H1 (cell line): ENCODE measurements around the gene WDR5. TPM values are rescaled to one million over a fixed set of nuclear protein-coding genes. Genes with fewer than 3 reads are reported as not detected.

Experiments
- CTCF ChIA-PET: fragments of 300-600 bp; sonication (Branson Sonifier 250); formaldehyde crosslinking; loops from one replicate; lab custom pipeline; 2021; ENCODE audit not compliant: partially characterized antibody; lab: Charles Lee
- POLR2A ChIA-PET: fragments of 300-600 bp; sonication (Branson Sonifier 250); formaldehyde crosslinking; loops from one replicate; lab custom pipeline; 2021; ENCODE audit warnings: inconsistent platforms; ENCODE audit not compliant: partially characterized antibody; lab: Charles Lee
- DNase-seq, 2 experiments: peaks; one replicate each; pipeline versions ENCODE4 v3.0.0 to v3.0.0-alpha.2; 2010 to 2022; ENCODE audit warnings: low spot score in 2 of 2, low read depth in 1 of 2, mixed read lengths in 1 of 2
- FAIRE-seq: peaks from 2 replicates; lab custom pipeline; 2011; peaks lifted over from hg19 to GRCh38; lab: Jason Lieb, UNC
- H2AFZ ChIP-seq: 2 replicates; pipeline ENCODE4 v1.8.1; 2012; ENCODE audit warnings: low read length, inconsistent platforms
- H2AK5ac ChIP-seq: 2 replicates; pipeline ENCODE4 v1.6.1; 2013; ENCODE audit warnings: low read depth, low read length
- H2BK120ac ChIP-seq: replicated peaks from 2 replicates; pipeline ENCODE3; 2013; ENCODE audit warnings: low read depth, low read length, inconsistent platforms
- H2BK12ac ChIP-seq: 2 replicates; pipeline ENCODE4 v1.6.1; 2013; ENCODE audit warnings: low read depth, low read length
- H2BK15ac ChIP-seq: 2 replicates; pipeline ENCODE4 v1.6.1; 2013; ENCODE audit warnings: low read length
- H2BK20ac ChIP-seq: 2 replicates; pipeline ENCODE4 v1.6.1; 2013; ENCODE audit warnings: low read length
- H2BK5ac ChIP-seq: 2 replicates; pipeline ENCODE4 v1.6.1; 2013; ENCODE audit warnings: low read depth, low read length
- H3K14ac ChIP-seq: 2 replicates; pipeline ENCODE4 v1.6.1; 2013; ENCODE audit warnings: inconsistent platforms; ENCODE audit not compliant: insufficient read length
- H3K18ac ChIP-seq: 2 replicates; pipeline ENCODE4 v1.6.1; 2013; ENCODE audit warnings: low read length; ENCODE audit errors: extremely low read depth
- H3K23ac ChIP-seq: 2 replicates; pipeline ENCODE4 v1.6.1; 2013; ENCODE audit warnings: inconsistent platforms; ENCODE audit not compliant: insufficient read length
- H3K23me2 ChIP-seq: 2 replicates; pipeline ENCODE4 v1.6.1; 2013; ENCODE audit warnings: low read depth, low read length
- H3K27ac ChIP-seq: 2 replicates; pipeline ENCODE4 v1.6.1; 2011; ENCODE audit warnings: low read depth, low read length, inconsistent platforms
- H3K27me3 ChIP-seq, 4 experiments: replicated peaks in 1 of 4; 1 replicate in 1 of 4; 2 replicates in 3 of 4; pipeline versions ENCODE4 v1.6.1 to v1.8.1; 2011 to 2013; ENCODE audit warnings: low read length in 3 of 4, mild to moderate bottlenecking in 3 of 4, inconsistent platforms in 2 of 4, mixed read lengths in 2 of 4, moderate library complexity in 1 of 4; ENCODE audit not compliant: control insufficient read depth in 3 of 4, insufficient read depth in 3 of 4; ENCODE audit errors: extremely low read depth in 1 of 4
- H3K36me3 ChIP-seq, 4 experiments: 2 replicates each; pipeline versions ENCODE4 v1.6.1 to v1.8.1; 2011 to 2013; ENCODE audit warnings: mild to moderate bottlenecking in 4 of 4, low read length in 3 of 4, moderate library complexity in 2 of 4, control low read depth in 1 of 4, inconsistent platforms in 1 of 4; ENCODE audit not compliant: insufficient read depth in 4 of 4, control insufficient read depth in 2 of 4
- H3K4ac ChIP-seq: replicated peaks from 2 replicates; pipeline ENCODE3; 2013; ENCODE audit warnings: low read length, low read depth, mixed read lengths, inconsistent platforms; ENCODE audit not compliant: insufficient read length
- H3K4me1 ChIP-seq, 4 experiments: replicated peaks in 1 of 4; 1 replicate in 1 of 4; 2 replicates in 3 of 4; pipeline versions ENCODE4 v1.6.1 to v1.8.1; 2011 to 2013; ENCODE audit warnings: low read length in 3 of 4, inconsistent platforms in 2 of 4, mixed read lengths in 1 of 4; ENCODE audit not compliant: insufficient read depth in 4 of 4, control insufficient read depth in 3 of 4
- H3K4me2 ChIP-seq, 2 experiments: 2 replicates each; pipeline versions ENCODE4 v1.6.1 to v1.8.1; 2011 to 2013; ENCODE audit warnings: low read depth in 2 of 2, low read length in 2 of 2, control low read depth in 1 of 2, inconsistent platforms in 1 of 2, mild to moderate bottlenecking in 1 of 2; ENCODE audit not compliant: insufficient read depth in 1 of 2
- H3K4me3 ChIP-seq, 4 experiments: fragments of 200-600, 300-600 bp in 1 of 4; sonication (generic), shearing (Covaris generic), sonication (Bioruptor Twin) in 1 of 4; 2 replicates each; pipeline versions ENCODE4 v1.5.1 to v1.8.1; 2011 to 2016; ENCODE audit warnings: low read length in 4 of 4, low read depth in 3 of 4, control low read depth in 2 of 4, inconsistent platforms in 2 of 4, mild to moderate bottlenecking in 2 of 4, mixed read lengths in 1 of 4, moderate library complexity in 1 of 4; ENCODE audit not compliant: insufficient read depth in 2 of 4; ENCODE audit errors: extremely low read depth in 1 of 4
- H3K56ac ChIP-seq: replicated peaks from 2 replicates; pipeline ENCODE3; 2013; ENCODE audit warnings: low read depth, mild to moderate bottlenecking, mixed read lengths, low read length, inconsistent platforms; ENCODE audit not compliant: insufficient read length
- H3K79me1 ChIP-seq: 2 replicates; pipeline ENCODE4 v1.6.1; 2013; ENCODE audit warnings: low read depth, low read length, control low read depth
- H3K79me2 ChIP-seq, 2 experiments: 2 replicates each; pipeline versions ENCODE4 v1.6.1 to v1.8.1; 2012 to 2013; ENCODE audit warnings: low read length in 2 of 2, mild to moderate bottlenecking in 2 of 2, inconsistent platforms in 1 of 2; ENCODE audit not compliant: insufficient read depth in 2 of 2, control insufficient read depth in 1 of 2
- H3K9ac ChIP-seq, 4 experiments: replicated peaks in 1 of 4; 1 replicate in 1 of 4; 2 replicates in 3 of 4; pipeline versions ENCODE4 v1.6.1 to v1.8.1; 2011 to 2013; ENCODE audit warnings: low read depth in 3 of 4, low read length in 3 of 4, control low read depth in 2 of 4, mild to moderate bottlenecking in 2 of 4, moderate library complexity in 2 of 4, inconsistent platforms in 1 of 4; ENCODE audit errors: extremely low read depth in 1 of 4
- H3K9me3 ChIP-seq, 2 experiments: 2 replicates each; pipeline versions ENCODE4 v1.6.1 to v1.8.1; 2012 to 2013; ENCODE audit warnings: mild to moderate bottlenecking in 2 of 2, moderate library complexity in 2 of 2, control low read depth in 1 of 2, inconsistent platforms in 1 of 2, low read depth in 1 of 2, low read length in 1 of 2, mixed read lengths in 1 of 2; ENCODE audit not compliant: insufficient read depth in 2 of 2
- H4K20me1 ChIP-seq, 2 experiments: replicated peaks in 1 of 2; 2 replicates each; pipeline versions ENCODE3 to v1.8.1; 2011 to 2013; ENCODE audit warnings: inconsistent platforms in 2 of 2, low read length in 2 of 2, mild to moderate bottlenecking in 1 of 2; ENCODE audit not compliant: insufficient read depth in 2 of 2, control insufficient read depth in 1 of 2
- H4K5ac ChIP-seq: 2 replicates; pipeline ENCODE4 v1.6.1; 2013; ENCODE audit warnings: low read length, low read depth, mixed read lengths, inconsistent platforms; ENCODE audit not compliant: insufficient read length
- H4K8ac ChIP-seq: 2 replicates; pipeline ENCODE4 v1.8.0; 2013; ENCODE audit warnings: mild to moderate bottlenecking, moderate library complexity, low read length, inconsistent platforms; ENCODE audit not compliant: insufficient read depth; ENCODE audit errors: extremely low read depth
- H4K91ac ChIP-seq: replicated peaks from 2 replicates; pipeline ENCODE3; 2013; ENCODE audit warnings: low read length, mixed read lengths, inconsistent platforms; ENCODE audit not compliant: insufficient read length
- ASH2L ChIP-seq: fragments of 200-600, 300-600 bp; sonication (generic); IDR thresholded peaks from one replicate; pipeline ENCODE4 v1.7.1; 2017; ENCODE audit warnings: low read length
- CBX5 ChIP-seq: fragments of 300-800, 300-1000 bp; sonication (generic); IDR thresholded peaks from 2 replicates; pipeline ENCODE4 v1.7.1; 2016; ENCODE audit warnings: antibody characterized with exemption, low read length, low read depth
- CHD2 ChIP-seq: IDR thresholded peaks from 2 replicates; pipeline ENCODE4 v1.6.1; 2012; ENCODE audit warnings: low read length, improper control_type of control experiment
- EGR1 ChIP-seq: IDR thresholded peaks from 2 replicates; pipeline ENCODE4 v1.6.1; 2011; ENCODE audit warnings: low read depth, low read length, borderline replicate concordance
- FOSL1 ChIP-seq: IDR thresholded peaks from 2 replicates; pipeline ENCODE4 v1.6.1; 2011; ENCODE audit warnings: mild to moderate bottlenecking, low read depth, low read length, moderate library complexity; ENCODE audit not compliant: insufficient read depth
- GTF2F1 ChIP-seq: IDR thresholded peaks from 2 replicates; pipeline ENCODE4 v1.6.1; 2012; ENCODE audit warnings: low read depth, low read length, improper control_type of control experiment, borderline replicate concordance
- HDAC2 ChIP-seq, 2 experiments: fragments of 300-600 bp in 1 of 2; sonication (generic) in 1 of 2; IDR thresholded peaks; 2 replicates each; pipeline ENCODE4 v1.6.1; 2011 to 2012; ENCODE audit warnings: low read depth in 2 of 2, low read length in 2 of 2, mild to moderate bottlenecking in 2 of 2, moderate library complexity in 2 of 2, borderline replicate concordance in 1 of 2, inconsistent platforms in 1 of 2
- HDAC6 ChIP-seq: IDR thresholded peaks from one replicate; pipeline ENCODE4 v1.7.1; 2012; ENCODE audit warnings: low read depth, mild to moderate bottlenecking, inconsistent platforms, low read length, moderate library complexity
- KDM1A ChIP-seq: fragments of 200-600, 300-600 bp; sonication (generic); IDR thresholded peaks from 2 replicates; pipeline ENCODE4 v1.7.1; 2016; ENCODE audit warnings: mild to moderate bottlenecking, low read length, borderline replicate concordance
- RFX5 ChIP-seq: IDR thresholded peaks from 2 replicates; pipeline ENCODE4 v1.6.1; 2011; ENCODE audit warnings: low read depth, low read length, improper control_type of control experiment, borderline replicate concordance
- SIRT6 ChIP-seq: IDR thresholded peaks from one replicate; pipeline ENCODE4 v1.7.1; 2012; ENCODE audit warnings: low read length, inconsistent platforms
- SP2 ChIP-seq: IDR thresholded peaks from 2 replicates; pipeline ENCODE4 v1.6.1; 2012; ENCODE audit warnings: mild to moderate bottlenecking, low read length, inconsistent platforms
- SP4 ChIP-seq: IDR thresholded peaks from 2 replicates; pipeline ENCODE4 v1.6.1; 2012; ENCODE audit warnings: low read length, inconsistent platforms
- TAF7 ChIP-seq: optimal IDR thresholded peaks from 2 replicates; pipeline ENCODE3; 2011; ENCODE audit warnings: low read depth, mild to moderate bottlenecking, inconsistent platforms, low read length, moderate library complexity, borderline replicate concordance
- TEAD4 ChIP-seq: IDR thresholded peaks from 2 replicates; pipeline ENCODE4 v1.6.1; 2012; ENCODE audit warnings: low read depth, low read length, inconsistent platforms, mixed read lengths
- WGBS, 2 experiments: shearing (Covaris generic) in 1 of 2; methylation state at CpG; one replicate each; pipeline versions ENCODE4 v1.1.6 to v1.1.7; 2013 to 2015; ENCODE audit warnings: low lambda C conversion rate in 2 of 2, mixed read lengths in 2 of 2, inconsistent platforms in 1 of 2, low coverage in 1 of 2, missing lambda C conversion rate in 1 of 2; ENCODE audit not compliant: insufficient replicate concordance in 2 of 2, insufficient coverage in 1 of 2, insufficient read length in 1 of 2; ENCODE audit errors: extremely low coverage in 1 of 2, missing lambda C conversion rate in 1 of 2; 5-methylcytosine and 5-hydroxymethylcytosine counted together
- polyA plus RNA-seq, 7 experiments: library from polyadenylated mRNA; depleted of rRNA in 3 of 7; stranded (reverse) in 5 of 7; unstranded in 2 of 7; fragments of >200 nt in 5 of 7; fragments of 200-250 nt in 2 of 7; gene quantifications; 1 replicate in 5 of 7; 2 replicates in 1 of 7; 4 replicates in 1 of 7; pipeline versions ENCODE4 v1.2.1 to v1.2.3, GENCODE V29; 2011 to 2013; ENCODE audit warnings: missing spikeins in 2 of 7, mixed read lengths in 2 of 7
- total RNA-seq: library from RNA; stranded (reverse); fragmentation: NEBNext Ultra II Directional; extraction: Animal tissue kit (Norgen Biotek cat#: 25700); gene quantifications from 2 replicates; pipeline ENCODE4 v1.2.1, GENCODE V29; 2021

The WDR5 gene
- total and polyA plus RNA-seq, 2 of the 8 experiments (the other 6 are each of a cell fraction or from before 2014, with no cell fraction given): 38.4 to 68.1 TPM

- peaks cover 0 to 3% of the 10 kb centered on the region in 2 experiments; a peak in 1 of 4 replicates for H3K79me2 ChIP-seq
- H4K91ac ChIP-seq: no peak overlapping the region
- no peak overlapping the region for H3K4me3 ChIP-seq
- H4K5ac ChIP-seq: no peak overlapping the region
- POLR2A ChIA-PET: no interaction called here
- H3K27ac ChIP-seq: no peak overlapping the region
- no peak overlapping the region for H3K18ac ChIP-seq
- no peak overlapping the region for H3K9ac ChIP-seq
- CTCF ChIA-PET: no interaction called here
- no peak overlapping the region for H2AK5ac ChIP-seq
- H3K23me2 ChIP-seq: no peaks in the 10 kb centered on the region
- no peak overlapping the region for H3K23ac ChIP-seq
- no peak overlapping the region for H2BK120ac ChIP-seq
- no peaks in the 10 kb centered on the region for H3K9me3 ChIP-seq
- peaks cover 42 to 86% (median 69%) of the 10 kb centered on the region in 4 experiments for H3K36me3 ChIP-seq
- 94% methylated on average over 12 of the region's 14 CpGs; no CpG with 5 or more reads in 1 of the 2 experiments for WGBS, 2 experiments
- no peak overlapping the region for H2BK12ac ChIP-seq
- no peak overlapping the region for H2BK20ac ChIP-seq
- DNase-seq: no peak
- no peak overlapping the region for H3K4me2 ChIP-seq
- peaks cover 8% of the 10 kb centered on the region for H3K79me1 ChIP-seq
- H2AFZ ChIP-seq: no peak overlapping the region
- FAIRE-seq: no peak
- no peaks in the 10 kb centered on the region for H3K27me3 ChIP-seq
- no peaks in the 10 kb centered on the region for H3K4me1 ChIP-seq
- H2BK15ac ChIP-seq: no peak overlapping the region
- peaks cover 9 to 32% of the 10 kb centered on the region in 2 experiments for H4K20me1 ChIP-seq
- H3K4ac ChIP-seq: no peak overlapping the region
- H3K56ac ChIP-seq: no peak overlapping the region
- no peak overlapping the region for H2BK5ac ChIP-seq
- H3K14ac ChIP-seq: no peak overlapping the region
- no peak overlapping the region for H4K8ac ChIP-seq
- TF ChIP-seq ASH2L: no peak
- no peak for TF ChIP-seq HDAC6
- no peak for TF ChIP-seq GTF2F1
- TF ChIP-seq KDM1A: no peak
- no peak for TF ChIP-seq FOSL1
- TF ChIP-seq HDAC2 (IDR thresholded peaks at IDR 0.05; ENCODE audit: borderline replicate concordance in 1 of 2, low read depth in 2 of 2, low read length in 2 of 2): no peak
- TF ChIP-seq EGR1: no peak
- no peak for TF ChIP-seq SP4
- TF ChIP-seq CHD2: no peak
- TF ChIP-seq SP2: no peak
- no peak for TF ChIP-seq TEAD4
- TF ChIP-seq TAF7: no peak
- no peak for TF ChIP-seq CBX5
- no peak for TF ChIP-seq SIRT6
- TF ChIP-seq RFX5: no peak
Observed at GRCh38 chr9:134152022-134152448, 16.2 kb downstream of the WDR5 start.
